ENCODE data around the gene PCNX4.

PCNX4 gene

DNA sequence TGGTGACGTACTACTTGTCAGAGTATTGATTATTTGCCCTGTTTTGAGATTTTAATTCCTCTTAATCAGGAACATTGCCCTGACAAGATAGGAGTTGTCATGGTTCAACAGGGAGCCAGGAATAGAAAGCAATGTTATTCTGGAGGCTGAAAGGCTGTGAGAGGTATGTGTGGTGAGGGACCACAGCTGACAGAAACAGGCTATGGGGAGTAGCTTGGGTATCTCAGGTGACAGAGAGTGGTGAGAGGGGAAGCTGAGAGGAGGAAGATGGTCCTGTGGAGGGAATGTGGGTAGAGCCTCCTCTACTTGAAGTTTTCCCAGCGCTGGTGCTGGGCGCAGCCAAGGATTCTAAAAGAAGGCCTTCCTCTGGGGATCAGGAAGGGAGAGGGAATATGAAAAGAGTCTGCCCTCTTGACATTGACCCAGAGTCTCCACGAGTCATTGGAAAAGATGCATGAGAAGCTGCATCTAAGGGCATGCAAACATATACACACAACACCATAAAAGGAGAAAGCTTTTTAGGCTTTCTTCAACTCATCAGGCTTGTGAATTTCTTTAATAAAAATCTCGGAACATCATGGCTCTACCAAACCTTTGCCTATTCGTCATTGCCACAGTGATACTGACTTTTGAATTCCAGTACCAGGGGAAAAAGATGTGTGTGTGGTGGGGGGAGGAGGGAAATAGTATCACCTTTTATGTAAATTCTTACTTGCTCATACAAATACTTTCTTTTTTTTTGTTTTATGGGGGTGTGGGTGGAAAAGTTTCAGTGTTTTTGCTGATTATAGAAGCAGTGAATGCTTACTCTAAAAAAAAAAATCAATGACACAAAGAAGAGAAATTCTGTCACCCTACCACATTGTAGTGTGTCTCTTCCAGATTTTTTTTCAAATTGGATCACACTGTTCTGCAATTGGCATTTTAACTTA lies 113.4 kb downstream of the PCNX4 start:
- no peak for DNase-seq

DNA sequence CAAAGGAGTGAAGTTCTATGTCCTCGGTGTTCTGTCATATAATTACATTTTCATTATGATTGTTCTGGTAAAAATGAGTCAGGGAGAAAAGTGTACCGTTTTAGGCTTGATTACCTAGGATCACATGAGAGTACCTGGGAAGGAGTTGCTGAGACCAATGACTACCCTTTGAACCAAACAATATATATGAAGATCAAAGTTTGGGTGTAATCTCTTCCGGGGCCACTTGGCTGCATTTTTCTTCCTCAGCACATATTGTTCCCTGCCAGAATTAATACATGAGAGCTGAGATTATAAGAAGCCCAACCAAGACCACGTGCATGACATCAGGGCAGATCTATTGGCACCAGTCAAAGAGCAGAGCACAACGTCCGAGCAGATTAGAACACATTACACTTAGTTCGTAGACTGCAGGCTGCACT lies 114.5 kb downstream of the PCNX4 start:
- no peak for DNase-seq

DNA sequence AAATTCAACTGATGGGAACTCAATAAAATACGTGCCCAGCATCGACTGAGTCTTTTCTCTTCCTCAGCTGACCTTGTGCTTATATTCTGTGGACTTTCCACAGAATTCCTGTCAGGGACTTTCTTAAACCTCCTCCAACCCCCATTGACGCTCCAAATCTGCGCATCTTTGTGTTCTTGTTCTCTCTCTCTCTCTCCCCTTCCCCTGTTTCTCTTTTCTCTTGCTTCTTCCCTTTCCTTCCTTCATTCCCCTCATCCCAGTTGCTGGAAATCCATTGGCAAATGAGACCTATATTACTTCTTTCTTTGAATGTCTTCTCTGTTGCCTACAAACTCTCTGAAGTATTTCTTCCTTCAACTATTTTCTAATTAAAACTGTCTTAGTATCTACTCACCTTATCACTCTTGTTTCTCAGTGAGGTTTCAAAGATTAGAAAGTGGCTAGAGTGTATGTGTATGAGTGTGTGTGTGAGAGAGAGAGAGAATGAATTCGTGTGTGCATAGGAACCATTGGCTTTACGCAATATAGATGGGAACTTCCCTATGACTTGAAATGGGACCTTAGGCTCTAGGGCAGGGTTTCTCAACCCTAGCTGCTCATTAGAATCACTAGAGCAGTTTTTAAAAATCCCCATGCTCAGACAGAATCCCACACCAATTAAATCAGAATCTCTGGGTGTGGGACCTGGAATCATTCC lies 115.3 kb downstream of the PCNX4 start:
- no peak for DNase-seq

DNA sequence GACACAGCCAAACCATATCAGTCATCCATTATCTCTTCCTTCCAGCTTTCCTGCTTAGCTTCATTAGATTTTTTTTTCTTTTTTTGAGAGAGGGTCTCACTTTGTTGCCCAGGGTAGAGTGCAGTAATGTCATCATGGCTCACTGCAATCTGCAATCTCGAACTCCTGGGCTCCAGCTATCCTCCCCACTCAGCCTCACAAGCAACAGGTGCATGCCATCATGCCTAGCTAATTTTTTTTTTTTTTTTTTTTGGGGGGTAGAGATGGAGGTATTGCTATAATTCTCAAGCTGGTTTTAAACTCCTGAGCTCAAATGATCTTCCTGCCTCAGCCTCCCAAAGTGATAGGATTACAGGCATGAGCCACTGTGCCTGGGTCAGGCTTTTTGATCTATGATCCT lies 119.0 kb downstream of the PCNX4 start:
- DNase-seq, result no peak

DNA sequence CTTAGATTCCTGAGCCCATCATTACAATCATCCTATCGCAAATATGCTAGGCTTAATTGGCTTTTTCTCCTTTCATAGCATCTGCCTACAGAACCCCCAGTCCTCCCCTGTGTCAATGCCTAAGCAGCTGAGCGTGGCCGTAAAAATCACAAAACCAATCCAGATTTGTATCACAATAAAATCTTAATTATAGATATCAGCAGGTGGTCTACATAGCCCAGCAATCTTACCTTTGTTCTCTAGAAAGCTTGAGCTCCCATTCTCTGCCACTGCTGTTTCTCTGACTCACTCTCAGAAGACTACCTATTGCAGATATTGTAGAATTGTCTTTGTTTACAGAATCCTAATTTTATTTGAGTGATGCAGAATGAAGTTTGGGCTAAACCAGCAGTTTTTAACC lies 119.4 kb downstream of the PCNX4 start:
- no peak for DNase-seq

DNA sequence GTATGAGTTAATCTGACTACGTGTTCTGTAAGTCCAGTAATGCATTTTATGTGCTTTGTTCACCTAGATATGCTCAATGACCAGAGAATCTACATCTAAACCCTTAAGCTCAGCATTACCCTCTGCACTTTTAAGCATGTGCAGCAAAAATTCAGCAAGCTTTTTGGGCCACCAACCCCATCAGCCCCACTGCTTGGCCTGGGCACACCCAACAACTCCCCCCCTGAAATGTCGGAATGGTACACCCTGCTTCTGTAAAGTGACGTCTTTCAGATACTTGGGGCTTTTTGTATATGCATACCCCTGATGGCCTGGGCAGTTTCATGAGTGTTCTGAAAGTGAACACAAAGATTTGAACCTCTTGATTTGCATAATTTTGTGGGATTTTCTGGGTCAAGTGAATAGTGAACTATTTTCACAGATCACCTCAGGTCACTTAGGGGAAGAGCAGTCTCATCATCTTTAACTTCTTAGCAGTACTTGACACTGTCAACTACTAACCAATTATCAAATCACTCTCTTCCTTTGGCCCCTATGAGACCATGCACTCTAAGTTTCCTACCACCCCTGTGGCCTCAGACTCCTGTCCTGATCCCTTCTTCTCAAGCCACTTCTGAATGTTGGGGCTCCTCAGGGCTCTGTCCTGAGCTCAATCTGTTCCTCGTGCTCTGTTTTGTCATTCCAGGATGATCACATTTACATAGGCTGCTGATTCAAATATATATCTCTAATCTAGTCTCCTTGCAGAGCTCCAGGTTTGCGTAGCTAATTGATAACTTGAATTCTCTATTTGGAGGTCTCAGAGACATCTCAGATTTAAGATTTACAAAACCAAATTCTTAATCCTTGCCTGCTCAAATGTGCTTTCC lies 121.0 kb downstream of the PCNX4 start:
- no peak for DNase-seq

DNA sequence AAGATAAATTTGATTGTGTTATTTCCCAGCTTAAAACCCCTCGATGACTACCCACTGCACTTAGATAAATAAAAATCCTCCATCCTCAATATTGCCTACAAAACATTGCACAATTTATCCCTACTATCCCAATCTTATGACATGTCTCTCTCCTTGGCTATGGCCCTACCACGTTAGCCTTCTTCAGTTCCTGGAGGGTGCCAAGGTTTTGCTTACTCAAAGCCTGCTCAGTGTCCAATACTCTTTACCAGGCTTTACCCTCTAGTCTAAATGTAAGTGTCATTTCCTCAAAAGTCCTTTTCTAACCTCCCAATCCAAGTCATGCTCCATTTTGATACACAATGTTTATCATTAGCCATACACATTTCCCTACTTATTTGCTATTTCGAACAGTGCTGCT lies 122.3 kb downstream of the PCNX4 start:
- no peak for DNase-seq

DNA sequence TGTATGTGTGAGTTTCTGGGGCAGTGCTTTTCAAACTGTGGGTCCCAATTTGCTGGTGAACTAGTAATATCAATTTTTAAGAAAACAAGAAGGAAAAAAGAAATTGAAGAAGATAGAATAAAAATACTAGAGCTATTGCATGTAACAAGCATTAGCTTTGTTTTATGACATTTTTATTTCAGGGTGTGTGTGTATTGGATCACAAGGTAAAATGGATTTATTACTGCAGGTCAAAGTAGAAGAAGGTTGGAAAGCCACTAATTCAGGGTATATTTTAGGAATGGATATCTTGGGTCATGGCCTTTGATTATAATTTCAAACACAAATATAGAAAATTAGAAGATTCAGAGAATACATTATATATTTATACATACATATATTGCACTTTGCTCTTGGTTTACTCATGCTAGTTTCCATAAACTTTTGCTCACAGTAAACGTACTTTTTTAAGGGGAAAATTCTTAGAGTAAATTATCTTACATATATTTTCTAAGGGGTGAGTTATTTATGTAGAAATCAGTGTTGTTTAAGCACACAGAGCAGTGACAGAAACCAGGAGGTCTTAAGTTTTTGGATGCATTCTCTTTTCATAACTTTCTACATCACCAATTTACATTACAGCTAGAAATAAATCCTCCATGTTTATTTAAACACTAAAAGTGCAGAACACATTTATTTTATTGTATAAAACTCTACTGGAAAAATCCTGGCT lies 122.8 kb downstream of the PCNX4 start:
- DNase-seq, result no peak

DNA sequence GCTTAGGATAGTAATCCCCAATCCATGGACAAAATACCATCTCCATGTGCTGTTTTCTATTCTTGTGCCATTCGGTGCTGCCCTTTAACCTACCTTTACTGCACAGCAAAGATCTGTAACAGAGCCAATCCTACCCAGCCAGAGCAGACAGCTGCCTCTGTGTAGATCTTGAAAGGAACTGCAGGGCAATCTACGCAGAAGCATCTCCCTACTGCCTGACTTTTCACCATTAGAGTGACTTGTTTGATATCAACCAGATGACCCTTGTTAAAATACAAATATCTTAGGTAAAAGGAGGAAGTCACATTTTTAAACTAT lies 123.4 kb downstream of the PCNX4 start:
- no peak for DNase-seq

DNA sequence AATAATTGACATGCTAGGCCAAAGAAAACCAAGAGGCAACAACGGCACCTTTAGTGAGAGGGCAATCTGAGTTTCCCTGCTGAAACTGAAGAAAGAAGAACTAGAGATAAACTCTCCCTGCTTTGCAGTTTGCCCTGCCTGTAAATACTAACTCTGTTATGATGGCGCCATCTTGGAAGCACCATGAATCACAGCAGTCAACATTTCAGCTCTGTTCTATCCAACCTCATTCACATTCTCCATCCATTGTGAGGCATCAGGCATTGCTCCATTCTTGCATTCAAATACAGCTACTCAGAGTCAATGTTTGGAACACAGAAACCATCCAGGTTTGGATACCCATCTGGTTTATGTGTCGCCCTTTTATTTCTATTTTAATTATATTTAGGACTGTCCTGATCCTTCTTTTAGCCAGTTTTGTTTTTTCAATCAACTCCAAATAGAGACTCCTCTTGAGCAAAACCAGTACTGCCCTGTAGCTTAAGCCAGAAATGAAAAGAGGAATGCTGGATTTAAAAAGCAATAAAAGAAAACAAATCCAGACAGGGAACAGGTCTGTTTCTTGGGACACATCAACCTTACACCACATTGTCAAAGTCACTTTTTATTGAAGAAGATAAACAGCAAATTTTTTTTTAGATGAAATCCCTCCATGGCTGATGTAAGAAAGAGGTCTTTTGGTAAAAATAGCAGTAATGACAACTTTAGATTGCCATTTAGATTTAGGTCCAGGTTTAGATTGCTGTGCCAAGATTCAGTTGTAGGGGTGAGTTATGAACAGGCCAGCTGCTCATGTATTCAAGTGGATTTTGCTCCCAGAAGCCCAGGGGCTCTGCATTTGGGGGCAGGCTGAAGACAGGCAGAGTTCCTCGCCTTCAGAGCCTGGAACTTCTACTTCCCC lies 124.0 kb downstream of the PCNX4 start:
- DNase-seq, result no peak

DNA sequence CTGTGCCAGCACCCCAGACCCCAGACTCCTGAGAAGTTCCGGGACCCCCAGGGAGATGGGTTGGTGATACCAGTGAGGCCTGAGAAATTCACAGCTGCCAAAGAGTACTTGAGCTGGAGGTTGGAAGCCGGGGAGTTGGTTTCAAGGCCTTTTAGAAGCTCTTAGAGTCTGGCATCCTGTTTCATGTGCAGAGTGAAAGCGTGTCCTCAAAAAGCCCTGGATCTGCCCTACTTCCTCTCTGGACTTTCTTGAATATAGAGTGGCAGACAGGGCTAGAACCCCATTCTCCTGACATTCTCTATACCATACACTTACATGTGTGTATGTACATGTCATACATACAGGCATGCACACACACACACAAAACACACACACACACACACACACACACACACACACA lies 126.0 kb downstream of the PCNX4 start:
- DNase-seq, result no peak
